Glutamatergic neuron (in vitro differentiated cells): ENCODE results near the gene PROX2. TPM values are rescaled to one million over a fixed set of nuclear protein-coding genes. Genes with fewer than 3 reads are reported as not detected.

Experiments used
- DNase-seq: peaks from one replicate; pipeline ENCODE4 v3.0.0; 2022
- H3K27ac Mint-ChIP-seq: one replicate; pipeline ENCODE4 v1.8.0; 2020; ENCODE audit warnings: mild to moderate bottlenecking, mixed read lengths, inconsistent platforms; ENCODE audit not compliant: unreplicated experiment
- H3K27me3 Mint-ChIP-seq: one replicate; pipeline ENCODE4 v1.8.0; 2020; ENCODE audit warnings: mild to moderate bottlenecking, moderate library complexity, mixed read lengths, inconsistent platforms; ENCODE audit not compliant: unreplicated experiment
- H3K36me3 Mint-ChIP-seq: one replicate; pipeline ENCODE4 v1.8.0; 2020; ENCODE audit warnings: mild to moderate bottlenecking, mixed read lengths, inconsistent platforms; ENCODE audit not compliant: unreplicated experiment
- H3K4me1 Mint-ChIP-seq: one replicate; pipeline ENCODE4 v1.8.0; 2020; ENCODE audit warnings: mild to moderate bottlenecking, low read depth, mixed read lengths, inconsistent platforms; ENCODE audit not compliant: unreplicated experiment
- H3K4me3 Mint-ChIP-seq: one replicate; pipeline ENCODE4 v1.8.0; 2020; ENCODE audit warnings: mild to moderate bottlenecking, mixed read lengths, inconsistent platforms; ENCODE audit not compliant: unreplicated experiment
- H3K9me3 Mint-ChIP-seq: one replicate; pipeline ENCODE4 v1.8.0; 2020; ENCODE audit warnings: mild to moderate bottlenecking, moderate library complexity, mixed read lengths, inconsistent platforms; ENCODE audit not compliant: unreplicated experiment
- total RNA-seq: library from RNA; stranded (reverse); fragmentation: NEBNext Ultra II Directional; extraction: Animal tissue kit (Norgen Biotek cat#: 25700); gene quantifications from one replicate; pipeline ENCODE4 v1.2.1, GENCODE V29; 2021; ENCODE audit not compliant: unreplicated experiment
- TF ChIP-seq, protein P1 (sequence below): fragments of 200-600 bp; sonication (generic); IDR thresholded peaks from one replicate; pipeline ENCODE4 v1.5.0; 2021; ENCODE audit not compliant: partially characterized antibody, unreplicated experiment

Gene PROX2
- total RNA-seq, 1 donor from 2014 or later = not detected

DNA sequence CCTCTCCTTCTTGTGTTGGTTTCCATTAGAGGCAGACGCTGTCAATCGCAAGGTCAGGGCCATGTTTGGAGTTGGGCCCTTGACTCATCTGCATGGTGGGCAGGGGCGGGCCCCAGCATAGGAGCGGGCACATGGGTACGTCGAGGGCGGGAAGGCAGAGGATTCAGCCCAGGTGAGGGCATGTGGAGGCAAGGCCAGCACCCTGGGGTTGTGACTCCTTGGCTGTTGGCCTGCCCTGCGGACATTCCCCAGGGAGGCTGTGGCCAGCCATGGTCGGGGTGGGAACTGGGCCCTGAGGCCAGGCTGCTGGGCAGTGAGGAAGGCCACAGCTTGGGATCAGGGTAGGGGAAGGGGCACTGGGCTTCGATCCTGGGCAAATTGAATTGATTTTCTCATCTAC lies 36.9 kb upstream of the PROX2 start:
- DNase-seq = no peak
- H3K4me3 Mint-ChIP-seq = no peak overlapping the region
- TF ChIP-seq, protein P1, sequence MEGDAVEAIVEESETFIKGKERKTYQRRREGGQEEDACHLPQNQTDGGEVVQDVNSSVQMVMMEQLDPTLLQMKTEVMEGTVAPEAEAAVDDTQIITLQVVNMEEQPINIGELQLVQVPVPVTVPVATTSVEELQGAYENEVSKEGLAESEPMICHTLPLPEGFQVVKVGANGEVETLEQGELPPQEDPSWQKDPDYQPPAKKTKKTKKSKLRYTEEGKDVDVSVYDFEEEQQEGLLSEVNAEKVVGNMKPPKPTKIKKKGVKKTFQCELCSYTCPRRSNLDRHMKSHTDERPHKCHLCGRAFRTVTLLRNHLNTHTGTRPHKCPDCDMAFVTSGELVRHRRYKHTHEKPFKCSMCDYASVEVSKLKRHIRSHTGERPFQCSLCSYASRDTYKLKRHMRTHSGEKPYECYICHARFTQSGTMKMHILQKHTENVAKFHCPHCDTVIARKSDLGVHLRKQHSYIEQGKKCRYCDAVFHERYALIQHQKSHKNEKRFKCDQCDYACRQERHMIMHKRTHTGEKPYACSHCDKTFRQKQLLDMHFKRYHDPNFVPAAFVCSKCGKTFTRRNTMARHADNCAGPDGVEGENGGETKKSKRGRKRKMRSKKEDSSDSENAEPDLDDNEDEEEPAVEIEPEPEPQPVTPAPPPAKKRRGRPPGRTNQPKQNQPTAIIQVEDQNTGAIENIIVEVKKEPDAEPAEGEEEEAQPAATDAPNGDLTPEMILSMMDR = no peak
- no peak overlapping the region for H3K27ac Mint-ChIP-seq
- peaks cover 18% of the 10 kb centered on the region for H3K9me3 Mint-ChIP-seq
- H3K4me1 Mint-ChIP-seq = peaks cover 46% of the 10 kb centered on the region
- H3K27me3 Mint-ChIP-seq = peaks cover 17% of the 10 kb centered on the region
- H3K36me3 Mint-ChIP-seq = no peaks in the 10 kb centered on the region

DNA sequence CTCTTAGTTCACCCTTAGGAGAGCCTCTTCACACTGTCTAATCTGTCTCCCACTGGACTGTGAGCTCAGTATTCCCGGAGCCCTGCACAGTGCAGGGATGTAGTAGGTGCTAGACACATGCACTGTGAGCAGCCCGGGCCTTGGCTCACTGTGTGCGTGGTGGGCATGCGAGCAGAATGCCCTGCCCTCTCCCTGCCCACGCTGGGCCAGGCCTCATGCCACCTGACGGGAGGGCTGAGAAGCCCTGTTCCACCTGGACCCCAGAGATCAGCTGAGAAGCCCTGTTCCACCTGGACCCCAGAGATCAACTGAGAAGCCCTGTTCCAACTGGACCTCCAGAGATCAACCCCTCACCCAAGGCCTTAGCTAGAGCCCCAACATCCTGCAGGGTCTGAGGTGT lies 36.2 kb upstream of the PROX2 start:
- peaks cover 12% of the 10 kb centered on the region for H3K27me3 Mint-ChIP-seq
- peaks cover 13% of the 10 kb centered on the region for H3K9me3 Mint-ChIP-seq

DNA sequence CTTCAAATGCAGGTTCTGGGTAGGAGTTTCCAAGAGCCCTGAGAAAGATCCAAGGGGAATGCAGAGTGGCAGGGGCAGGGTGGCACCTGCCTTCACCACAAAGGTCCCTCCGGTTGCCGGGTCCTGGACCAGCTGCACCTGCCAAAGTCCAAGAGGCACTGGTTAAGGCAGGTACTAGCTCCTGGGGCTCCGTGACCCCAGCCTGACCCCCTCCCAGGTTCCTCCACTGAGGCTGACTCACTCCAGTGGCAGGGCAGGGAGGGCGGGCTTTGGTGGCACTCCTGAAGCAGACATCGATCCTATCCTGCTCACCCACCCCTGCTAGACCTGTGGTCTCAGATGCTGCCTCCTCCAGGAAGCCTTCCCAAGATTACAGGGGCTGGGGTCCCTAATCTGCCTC lies 35.8 kb upstream of the PROX2 start:
- H3K4me1 Mint-ChIP-seq = peaks cover 36% of the 10 kb centered on the region
- H3K9me3 Mint-ChIP-seq = peaks cover 9% of the 10 kb centered on the region
- DNase-seq = no peak
- no peak overlapping the region for H3K27ac Mint-ChIP-seq
- TF ChIP-seq, protein P1 = no peak
- no peak overlapping the region for H3K4me3 Mint-ChIP-seq
- no peaks in the 10 kb centered on the region for H3K36me3 Mint-ChIP-seq
- H3K27me3 Mint-ChIP-seq = peaks cover 8% of the 10 kb centered on the region

More for the DNA sequence above, 36.2 kb upstream of the PROX2 start:
- DNase-seq = no peak
- Mint-ChIP-seq H3K4me3 (no peak overlapping the region), H3K36me3 (no peaks in the 10 kb centered on the region), H3K27ac (no peak overlapping the region), H3K4me1 (peaks cover 41% of the 10 kb centered on the region)
- TF ChIP-seq, protein P1 = no peak

DNA sequence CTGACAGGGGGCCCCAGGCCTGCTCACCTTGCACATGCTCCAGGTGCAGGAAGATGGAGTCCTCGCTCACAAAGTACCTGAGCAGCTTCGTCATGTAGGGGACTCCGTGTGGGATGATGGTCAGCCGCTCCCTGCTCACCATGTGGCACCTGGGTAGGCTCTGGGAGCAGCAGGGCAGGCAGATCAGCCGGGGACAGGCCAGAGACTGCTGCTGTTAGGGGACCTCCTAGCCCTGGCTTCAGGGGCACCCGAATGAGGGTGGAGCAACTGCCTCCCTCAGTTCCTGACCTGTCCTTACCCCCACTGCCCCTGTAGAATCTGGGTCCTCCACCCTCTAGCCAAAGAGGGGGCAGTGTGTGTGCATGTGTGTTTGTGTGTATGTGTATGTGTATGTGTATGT lies 35.3 kb upstream of the PROX2 start:
- Mint-ChIP-seq H3K27me3 (peaks cover 8% of the 10 kb centered on the region), H3K36me3 (no peaks in the 10 kb centered on the region), H3K4me3 (no peak overlapping the region), H3K9me3 (peaks cover 8% of the 10 kb centered on the region), H3K27ac (no peak overlapping the region), H3K4me1 (peaks cover 34% of the 10 kb centered on the region)
- DNase-seq = no peak
- TF ChIP-seq, protein P1 = no peak

DNA sequence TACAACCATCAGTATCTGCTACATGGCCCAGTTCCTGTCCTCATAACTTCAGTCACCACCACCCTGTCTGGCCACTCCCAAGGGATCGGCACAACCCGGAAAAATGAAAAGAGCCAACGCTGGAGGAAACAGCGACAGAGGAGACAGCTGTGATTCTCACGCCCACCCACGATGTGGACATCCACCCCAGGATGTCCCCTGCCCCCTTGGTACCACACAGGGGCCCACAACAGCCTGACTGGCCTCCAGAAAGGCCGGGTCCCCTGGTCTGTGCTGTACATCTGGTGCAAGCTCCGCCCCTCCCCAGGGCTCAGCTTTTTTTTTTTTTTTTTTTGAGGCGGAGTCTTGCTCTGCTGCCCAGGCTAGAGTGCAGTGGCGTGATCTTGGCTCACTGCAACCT lies 34.6 kb upstream of the PROX2 start:
- Mint-ChIP-seq H3K27me3 (peaks cover 7% of the 10 kb centered on the region), H3K36me3 (no peaks in the 10 kb centered on the region), H3K9me3 (peaks cover 6% of the 10 kb centered on the region), H3K4me3 (no peak overlapping the region), H3K4me1 (peaks cover 27% of the 10 kb centered on the region), H3K27ac (peak overlapping the region; percentile 81)
- DNase-seq = no peak
- TF ChIP-seq, protein P1 = no peak
